ENCODE data around the gene TRIM27. TPM values are rescaled to one million over a fixed set of nuclear protein-coding genes. Genes with fewer than 3 reads are reported as not detected.
"Not testable (repeated sequence)": the region's sequence is repeated elsewhere in the genome, so short reads cannot be mapped to it uniquely, and the experiment has no call there.

TRIM27 gene
- total RNA-seq, 1 donor from 2014 or later = 53.5 TPM

- Mint-ChIP-seq H3K9me3 (ENCODE audit: low read depth) (no peaks in the 10 kb centered on the region), H3K27me3 (ENCODE audit: low read depth) (peaks cover 27% of the 10 kb centered on the region), H3K36me3 (ENCODE audit: low read depth) (no peaks in the 10 kb centered on the region), H3K27ac (ENCODE audit: unreplicated experiment) (peak overlapping the region; percentile 67), H3K4me3 (ENCODE audit: unreplicated experiment) (peak overlapping the region; percentile 90), H3K4me1 (ENCODE audit: low read depth) (peaks cover 11% of the 10 kb centered on the region)
- TF ChIP-seq, protein P1, sequence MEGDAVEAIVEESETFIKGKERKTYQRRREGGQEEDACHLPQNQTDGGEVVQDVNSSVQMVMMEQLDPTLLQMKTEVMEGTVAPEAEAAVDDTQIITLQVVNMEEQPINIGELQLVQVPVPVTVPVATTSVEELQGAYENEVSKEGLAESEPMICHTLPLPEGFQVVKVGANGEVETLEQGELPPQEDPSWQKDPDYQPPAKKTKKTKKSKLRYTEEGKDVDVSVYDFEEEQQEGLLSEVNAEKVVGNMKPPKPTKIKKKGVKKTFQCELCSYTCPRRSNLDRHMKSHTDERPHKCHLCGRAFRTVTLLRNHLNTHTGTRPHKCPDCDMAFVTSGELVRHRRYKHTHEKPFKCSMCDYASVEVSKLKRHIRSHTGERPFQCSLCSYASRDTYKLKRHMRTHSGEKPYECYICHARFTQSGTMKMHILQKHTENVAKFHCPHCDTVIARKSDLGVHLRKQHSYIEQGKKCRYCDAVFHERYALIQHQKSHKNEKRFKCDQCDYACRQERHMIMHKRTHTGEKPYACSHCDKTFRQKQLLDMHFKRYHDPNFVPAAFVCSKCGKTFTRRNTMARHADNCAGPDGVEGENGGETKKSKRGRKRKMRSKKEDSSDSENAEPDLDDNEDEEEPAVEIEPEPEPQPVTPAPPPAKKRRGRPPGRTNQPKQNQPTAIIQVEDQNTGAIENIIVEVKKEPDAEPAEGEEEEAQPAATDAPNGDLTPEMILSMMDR (IDR thresholded peaks at IDR 0.05) = no peak
- DNase-seq (ENCODE audit: low spot score) = no peak
Observed at GRCh38 chr6:28880519-28880893, 43.3 kb downstream of the TRIM27 start.

GRCh38 chr6:28876710-28877109, 47.1 kb downstream of the TRIM27 start:
- TF ChIP-seq, protein P1 (IDR thresholded peaks at IDR 0.05) = no peak
- Mint-ChIP-seq H3K4me3 (ENCODE audit: unreplicated experiment) (no peak overlapping the region), H3K27me3 (ENCODE audit: low read depth) (peaks cover 23% of the 10 kb centered on the region), H3K4me1 (ENCODE audit: low read depth) (peaks cover 11% of the 10 kb centered on the region), H3K9me3 (ENCODE audit: low read depth) (no peaks in the 10 kb centered on the region), H3K27ac (ENCODE audit: unreplicated experiment) (no peak overlapping the region), H3K36me3 (ENCODE audit: low read depth) (no peaks in the 10 kb centered on the region)
- no peak for DNase-seq (ENCODE audit: low spot score)

DNA sequence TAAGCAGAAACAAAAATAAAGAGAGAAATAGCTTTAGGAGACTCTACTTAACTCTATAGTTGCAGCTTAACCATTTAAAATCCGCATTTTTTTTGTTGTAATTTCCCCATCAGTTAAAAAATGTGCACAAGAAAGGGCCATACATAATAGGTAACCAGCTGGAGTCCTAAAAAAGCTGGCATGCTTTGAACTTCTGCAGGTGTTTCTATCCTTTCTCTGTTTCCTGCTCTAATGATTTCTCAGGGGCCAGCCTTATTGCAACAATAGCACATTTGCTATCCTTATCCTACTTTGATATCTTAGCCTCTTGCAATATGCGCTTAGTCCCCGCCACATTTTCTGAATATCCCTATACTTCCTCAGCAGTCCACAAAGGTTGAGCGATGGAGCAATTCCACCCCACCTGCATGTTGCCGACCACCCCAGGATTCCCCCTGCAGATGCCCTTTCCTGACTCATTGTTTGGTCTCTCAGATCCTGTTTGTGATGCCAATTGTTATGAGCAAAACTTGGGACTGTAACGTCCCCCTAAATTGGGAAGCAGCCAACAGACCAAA, 48.5 kb downstream of the TRIM27 start:
- H3K27ac Mint-ChIP-seq (ENCODE audit: unreplicated experiment) = no peak overlapping the region
- H3K9me3 Mint-ChIP-seq (ENCODE audit: low read depth) = no peaks in the 10 kb centered on the region
- TF ChIP-seq, protein P1 (IDR thresholded peaks at IDR 0.05) = no peak
- no peak for DNase-seq (ENCODE audit: low spot score)
- peaks cover 23% of the 10 kb centered on the region for H3K27me3 Mint-ChIP-seq (ENCODE audit: low read depth)
- no peaks in the 10 kb centered on the region for H3K36me3 Mint-ChIP-seq (ENCODE audit: low read depth)
- H3K4me3 Mint-ChIP-seq (ENCODE audit: unreplicated experiment) = no peak overlapping the region
- H3K4me1 Mint-ChIP-seq (ENCODE audit: low read depth) = peaks cover 1% of the 10 kb centered on the region

DNA sequence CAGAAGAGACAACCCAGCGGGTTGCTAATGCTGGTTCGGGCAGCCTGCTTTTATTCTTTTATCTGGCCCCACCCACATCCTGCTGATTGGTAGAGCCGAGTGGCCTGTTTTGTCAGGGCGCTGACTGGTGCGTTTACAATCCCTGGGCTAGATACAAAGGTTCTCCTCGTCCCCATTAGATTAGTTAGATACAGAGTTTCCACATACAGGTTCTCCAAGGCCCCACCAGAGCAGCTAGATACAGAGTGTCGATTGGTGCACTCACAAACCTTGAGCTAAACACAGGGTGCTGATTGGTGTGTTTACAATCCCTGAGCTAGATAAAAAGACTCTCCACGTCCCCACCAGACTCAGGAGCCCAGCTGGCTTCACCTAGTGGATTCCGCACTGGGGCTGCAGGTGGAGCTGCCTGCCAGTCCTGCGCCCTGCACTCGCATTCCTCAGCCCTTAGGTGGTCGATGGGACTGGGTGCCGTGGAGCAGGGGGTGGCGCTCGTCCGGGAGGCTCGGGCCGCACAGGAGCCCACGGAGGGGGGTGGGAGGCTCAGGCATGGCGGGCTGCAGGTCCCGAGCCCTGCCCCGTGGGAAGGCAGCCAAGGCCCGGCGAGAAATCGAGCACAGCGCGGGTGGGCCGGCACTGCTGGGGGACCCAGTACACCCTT, 51.5 kb downstream of the TRIM27 start:
- not testable (repeated sequence) for H3K4me3 Mint-ChIP-seq (ENCODE audit: unreplicated experiment); DNase-seq (ENCODE audit: low spot score); H3K9me3 Mint-ChIP-seq (ENCODE audit: low read depth); H3K4me1 Mint-ChIP-seq (ENCODE audit: low read depth); H3K27ac Mint-ChIP-seq (ENCODE audit: unreplicated experiment); H3K36me3 Mint-ChIP-seq (ENCODE audit: low read depth)
- H3K27me3 Mint-ChIP-seq (ENCODE audit: low read depth) = peaks cover 16% of the 10 kb centered on the region

- TF ChIP-seq, protein P1 (IDR thresholded peaks at IDR 0.05) = no peak
- DNase-seq (ENCODE audit: low spot score) = no peak
- Mint-ChIP-seq H3K9me3 (ENCODE audit: low read depth) (no peaks in the 10 kb centered on the region), H3K27ac (ENCODE audit: unreplicated experiment) (no peak overlapping the region), H3K4me3 (ENCODE audit: unreplicated experiment) (no peak overlapping the region), H3K27me3 (ENCODE audit: low read depth) (peaks cover 10% of the 10 kb centered on the region), H3K36me3 (ENCODE audit: low read depth) (no peaks in the 10 kb centered on the region), H3K4me1 (ENCODE audit: low read depth) (peaks cover 4% of the 10 kb centered on the region)
Observed at GRCh38 chr6:28871335-28872156, 52.2 kb downstream of the TRIM27 start.
